H9 (cell line): ENCODE measurements around the gene DLG2. TPM values are rescaled to one million over a fixed set of nuclear protein-coding genes. Genes with fewer than 3 reads are reported as not detected.

Source experiments
- DNase-seq: peaks from one replicate; pipeline ENCODE4 v3.0.0-alpha.2; 2017
- H2AFZ ChIP-seq: one replicate; pipeline ENCODE4 v1.6.1; 2013; ENCODE audit warnings: mild to moderate bottlenecking, low read length, control low read depth, moderate library complexity
- H2AK5ac ChIP-seq: 2 replicates; pipeline ENCODE4 v1.6.1; 2013; ENCODE audit warnings: low read length, control low read depth, mixed read lengths; ENCODE audit not compliant: insufficient read length
- H2BK120ac ChIP-seq: one replicate; pipeline ENCODE4 v1.6.1; 2013; ENCODE audit warnings: low read depth, mild to moderate bottlenecking, low read length, control low read depth, inconsistent platforms; ENCODE audit not compliant: poor library complexity, severe bottlenecking
- H2BK12ac ChIP-seq: 2 replicates; pipeline ENCODE4 v1.6.1; 2013; ENCODE audit warnings: low read length, control low read depth, mixed read lengths, low read depth; ENCODE audit not compliant: insufficient read length
- H2BK15ac ChIP-seq: 2 replicates; pipeline ENCODE4 v1.6.1; 2013; ENCODE audit warnings: low read depth, low read length, control low read depth
- H2BK20ac ChIP-seq: one replicate; pipeline ENCODE4 v1.6.1; 2013; ENCODE audit warnings: low read depth, mild to moderate bottlenecking, low read length, control low read depth, inconsistent platforms; ENCODE audit not compliant: poor library complexity, severe bottlenecking
- H2BK5ac ChIP-seq: 2 replicates; pipeline ENCODE4 v1.6.1; 2013; ENCODE audit warnings: low read length, control low read depth, mixed read lengths; ENCODE audit not compliant: insufficient read length
- H3K14ac ChIP-seq: 2 replicates; pipeline ENCODE4 v1.6.1; 2013; ENCODE audit warnings: low read length, control low read depth; ENCODE audit not compliant: insufficient read depth
- H3K18ac ChIP-seq: 2 replicates; pipeline ENCODE4 v1.6.1; 2013; ENCODE audit warnings: low read depth, mild to moderate bottlenecking, mixed read lengths, low read length, control low read depth; ENCODE audit not compliant: insufficient read length
- H3K23ac ChIP-seq: 2 replicates; pipeline ENCODE4 v1.6.1; 2013; ENCODE audit warnings: low read length, control low read depth, mixed read lengths, low read depth; ENCODE audit not compliant: insufficient read length
- H3K23me2 ChIP-seq: 2 replicates; pipeline ENCODE4 v1.6.1; 2013; ENCODE audit warnings: low read depth, mild to moderate bottlenecking, mixed read lengths, low read length, control low read depth; ENCODE audit not compliant: insufficient read length, poor library complexity, severe bottlenecking
- H3K27ac ChIP-seq: 2 replicates; pipeline ENCODE4 v1.5.1; 2013; ENCODE audit warnings: low read length, control low read depth, mixed read lengths, low read depth; ENCODE audit not compliant: insufficient read length
- H3K27me3 ChIP-seq: 2 replicates; pipeline ENCODE4 v1.6.1; 2013; ENCODE audit warnings: low read length, control low read depth, inconsistent platforms; ENCODE audit not compliant: insufficient read depth
- H3K4ac ChIP-seq: 2 replicates; pipeline ENCODE4 v1.6.1; 2013; ENCODE audit warnings: low read depth, mild to moderate bottlenecking, control low read depth, inconsistent platforms, low read length, moderate library complexity
- H3K4me1 ChIP-seq: 2 replicates; pipeline ENCODE4 v1.6.1; 2013; ENCODE audit warnings: low read length, control low read depth, inconsistent platforms; ENCODE audit not compliant: insufficient read depth
- H3K4me2 ChIP-seq: 2 replicates; pipeline ENCODE4 v1.6.1; 2013; ENCODE audit warnings: low read length, control low read depth, mixed read lengths; ENCODE audit not compliant: insufficient read length, insufficient read depth
- H3K56ac ChIP-seq: 2 replicates; pipeline ENCODE4 v1.6.1; 2013; ENCODE audit warnings: low read depth, mild to moderate bottlenecking, mixed read lengths, low read length, control low read depth; ENCODE audit not compliant: insufficient read length
- H3K79me1 ChIP-seq: 2 replicates; pipeline ENCODE4 v1.6.1; 2013; ENCODE audit warnings: low read depth, mild to moderate bottlenecking, moderate library complexity, low read length, control low read depth, inconsistent platforms; ENCODE audit not compliant: insufficient read depth, poor library complexity, severe bottlenecking
- H3K79me2 ChIP-seq: 2 replicates; pipeline ENCODE4 v1.6.1; 2013; ENCODE audit warnings: low read length, control low read depth, inconsistent platforms; ENCODE audit not compliant: insufficient read depth
- H3K9ac ChIP-seq: 2 replicates; pipeline ENCODE4 v1.6.1; 2013; ENCODE audit warnings: low read length, control low read depth, mixed read lengths; ENCODE audit not compliant: insufficient read length; ENCODE audit errors: extremely low read depth
- H3K9me3 ChIP-seq: one replicate; pipeline ENCODE4 v1.6.1; 2013; ENCODE audit warnings: low read depth, low read length, inconsistent platforms; ENCODE audit not compliant: control insufficient read depth
- H3T11ph ChIP-seq: one replicate; pipeline ENCODE4 v1.6.1; 2013; ENCODE audit warnings: mild to moderate bottlenecking, low read length, control low read depth, inconsistent platforms
- H4K20me1 ChIP-seq: one replicate; pipeline ENCODE4 v1.6.1; 2013; ENCODE audit not compliant: control insufficient read depth, insufficient read length, insufficient read depth
- H4K5ac ChIP-seq: 2 replicates; pipeline ENCODE4 v1.6.1; 2013; ENCODE audit warnings: low read depth, mild to moderate bottlenecking, mixed read lengths, low read length, control low read depth; ENCODE audit not compliant: insufficient read length
- H4K8ac ChIP-seq: replicated peaks from 2 replicates; pipeline ENCODE4 v1.6.1; 2013; ENCODE audit warnings: low read length, control low read depth, mixed read lengths, low read depth; ENCODE audit not compliant: insufficient read length
- H4K91ac ChIP-seq: 2 replicates; pipeline ENCODE4 v1.6.1; 2013; ENCODE audit warnings: low read depth, mild to moderate bottlenecking, moderate library complexity, mixed read lengths, low read length, control low read depth; ENCODE audit not compliant: insufficient read length
- H3K27ac Mint-ChIP-seq, 3 experiments: 2 replicates in 2 of 3; 3 replicates in 1 of 3; pipeline ENCODE4 v1.8.0; 2020 to 2021; ENCODE audit warnings: mixed read lengths in 3 of 3, mild to moderate bottlenecking in 1 of 3, moderate library complexity in 1 of 3
- H3K27me3 Mint-ChIP-seq: 2 replicates; pipeline ENCODE4 v1.8.0; 2021; ENCODE audit warnings: low read depth, mild to moderate bottlenecking, moderate library complexity, mixed read lengths
- H3K36me3 Mint-ChIP-seq, 3 experiments: 2 replicates in 2 of 3; 3 replicates in 1 of 3; pipeline ENCODE4 v1.8.0; 2020 to 2021; ENCODE audit warnings: low read depth in 3 of 3, mixed read lengths in 3 of 3; ENCODE audit not compliant: insufficient read depth in 1 of 3
- H3K4me1 Mint-ChIP-seq, 2 experiments: 2 replicates each; pipeline ENCODE4 v1.8.0; 2020; ENCODE audit warnings: mixed read lengths in 2 of 2
- H3K4me3 Mint-ChIP-seq, 2 experiments: 2 replicates in 1 of 2; 3 replicates in 1 of 2; pipeline ENCODE4 v1.8.0; 2020 to 2021; ENCODE audit warnings: mild to moderate bottlenecking in 2 of 2, mixed read lengths in 2 of 2, moderate library complexity in 1 of 2
- H3K9me3 Mint-ChIP-seq, 2 experiments: 2 replicates in 1 of 2; 3 replicates in 1 of 2; pipeline ENCODE4 v1.8.0; 2020; ENCODE audit warnings: mild to moderate bottlenecking in 2 of 2, mixed read lengths in 2 of 2, moderate library complexity in 1 of 2
- CTCF ChIP-seq: fragments of 200-600 bp; sonication (generic); conservative IDR thresholded peaks from 3 replicates; pipeline ENCODE4 v1.8.0; 2021; ENCODE audit warnings: antibody characterized with exemption, mild to moderate bottlenecking
- WGBS: extraction: QIAGEN DNeasy Blood & Tissue Kit; methylation state at CpG from one replicate; pipeline ENCODE4 v1.1.7; 2013; ENCODE audit warnings: missing lambda C conversion rate, low lambda C conversion rate, mixed read lengths; ENCODE audit not compliant: insufficient read length; ENCODE audit errors: extremely low coverage; 5-methylcytosine and 5-hydroxymethylcytosine counted together
- total RNA-seq: library from RNA; stranded (reverse); gene quantifications from 2 replicates; pipeline ENCODE4 v1.2.1, GENCODE V29; 2021

The DLG2 gene
- total RNA-seq, 1 experiment from 2014 or later: 8.0 TPM

GRCh38 chr11:85459304-85459703 is 167.8 kb downstream of the DLG2 start:
- Histone ChIP-seq H3K56ac (no peak overlapping the region), H2BK20ac (no peak overlapping the region), H4K91ac (no peak overlapping the region), H2BK5ac (no peak overlapping the region), H3K23me2 (no peaks in the 10 kb centered on the region), H3K23ac (no peak overlapping the region), H3K27me3 (no peaks in the 10 kb centered on the region), H4K20me1 (no peaks in the 10 kb centered on the region), H3K4me2 (no peak overlapping the region), H4K5ac (no peak overlapping the region), H2AK5ac (no peak overlapping the region), H3K79me1 (no peaks in the 10 kb centered on the region), H3K79me2 (no peaks in the 10 kb centered on the region), H4K8ac (no peak overlapping the region), H3K9ac (no peak overlapping the region), H2BK120ac (no peak overlapping the region), H3K14ac (no peak overlapping the region; the same call in 1 of the 2 replicates), H2BK15ac (no peak overlapping the region), H3K4ac (no peak overlapping the region), H2AFZ (no peak overlapping the region), H3K18ac (no peak overlapping the region), H3K27ac (no peak overlapping the region), H2BK12ac (no peak overlapping the region), H3T11ph (no peak overlapping the region), H3K9me3 (peaks cover 5% of the 10 kb centered on the region), H3K4me1 (no peaks in the 10 kb centered on the region)
- peaks cover 2 to 3% of the 10 kb centered on the region in 2 experiments; a peak in 3 of 4 replicates for H3K4me1 Mint-ChIP-seq
- no peak overlapping the region for H3K4me3 Mint-ChIP-seq
- peaks cover 11 to 42% (median 27%) of the 10 kb centered on the region in 3 experiments for H3K36me3 Mint-ChIP-seq
- DNase-seq: no peak
- peaks cover 30 to 31% of the 10 kb centered on the region in 2 experiments for H3K9me3 Mint-ChIP-seq
- no CpG with 5 or more reads among the region's 4 CpGs for WGBS
- H3K27ac Mint-ChIP-seq: no peak overlapping the region
- no peak for TF ChIP-seq CTCF
- H3K27me3 Mint-ChIP-seq: peaks cover 2% of the 10 kb centered on the region; the same call in 1 of the 2 replicates
